Measurements from ENCODE around the gene DEFB131B. TPM values are rescaled to one million over a fixed set of nuclear protein-coding genes. Genes with fewer than 3 reads are reported as not detected.

Gene DEFB131B
- total RNA-seq, 1 donor from 2014 or later, result not detected

- ATAC-seq, result no peak
Measured at GRCh38 chr11:71931245-71931602, 53.0 kb downstream of the DEFB131B start.

GRCh38 chr11:71933141-71933933, 55.1 kb downstream of the DEFB131B start:
- intact Hi-C loops (cut with DNase I), result no loop called here
- Histone ChIP-seq H3K4me3 (no peak overlapping the region), H3K9me3 (no peaks in the 10 kb centered on the region), H3K36me3 (no peaks in the 10 kb centered on the region), H3K27ac (no peak overlapping the region), H3K4me1 (peaks cover 46% of the 10 kb centered on the region), H3K27me3 (ENCODE audit: low read depth) (no peaks in the 10 kb centered on the region)
- TF ChIP-seq CTCF (IDR thresholded peaks at IDR 0.05), result no peak
- DNase-seq (no peak), ATAC-seq (no peak)

More at GRCh38 chr11:71931245-71931602, 53.0 kb downstream of the DEFB131B start:
- no peak for DNase-seq
- Histone ChIP-seq H3K9me3 (no peaks in the 10 kb centered on the region), H3K27ac (no peak overlapping the region), H3K27me3 (ENCODE audit: low read depth) (no peaks in the 10 kb centered on the region), H3K4me1 (peaks cover 40% of the 10 kb centered on the region), H3K36me3 (no peaks in the 10 kb centered on the region), H3K4me3 (no peak overlapping the region)
- intact Hi-C loops (cut with DNase I), result no loop called here
- no peak for TF ChIP-seq CTCF (IDR thresholded peaks at IDR 0.05)

Other genes with a start within 250 kb of the DEFB131B start
- not detected for gene DEFB108B, start 45.3 kb upstream of the DEFB131B start, total RNA-seq
- gene XNDC1N, start 50.1 kb downstream of the DEFB131B start, total RNA-seq, result 9.1 TPM
- 24.7 TPM for gene RNF121, start 50.6 kb downstream of the DEFB131B start, total RNA-seq
- gene IL18BP, start 120.5 kb downstream of the DEFB131B start, total RNA-seq, result 18.0 TPM
- 200 TPM for gene NUMA1, start 202.1 kb downstream of the DEFB131B start, total RNA-seq
- 14.8 TPM for gene LRRC51, start 202.4 kb downstream of the DEFB131B start, total RNA-seq
- gene LAMTOR1, start 224.8 kb downstream of the DEFB131B start, total RNA-seq, result 96.0 TPM
- gene TOMT, start 227.5 kb downstream of the DEFB131B start, total RNA-seq, result not detected
- gene ANAPC15, start 234.2 kb downstream of the DEFB131B start, total RNA-seq, result 22.7 TPM

Data from lower lobe of right lung (tissue), 2 donors.